GM12878 (cell line): ENCODE measurements around the gene PCNX4. TPM values are rescaled to one million over a fixed set of nuclear protein-coding genes. Genes with fewer than 3 reads are reported as not detected.
A peak's percentile ranks its signal among the peaks of the same experiment; 100 is the strongest.

ENCODE experiments used
- ATF7 ChIP-seq: fragments of 450-650 bp; IDR thresholded peaks from 2 replicates; pipeline ENCODE4 v1.6.1; 2016; ENCODE audit warnings: low read depth, mild to moderate bottlenecking
- BHLHE40 ChIP-seq, 2 experiments: fragments of 450-650 bp in 1 of 2; IDR thresholded peaks; 2 replicates each; pipeline ENCODE4 v1.6.1; 2011 to 2017; ENCODE audit warnings: low read depth in 2 of 2, borderline replicate concordance in 1 of 2, improper control_type of control experiment in 1 of 2, low read length in 1 of 2, mild to moderate bottlenecking in 1 of 2
- BRCA1 ChIP-seq: IDR thresholded peaks from 2 replicates; pipeline ENCODE4 v1.6.1; 2011; ENCODE audit warnings: low read depth, low read length, improper control_type of control experiment
- CBX5 ChIP-seq: sonication (generic); IDR thresholded peaks from 2 replicates; pipeline ENCODE4 v1.6.1; 2016; ENCODE audit warnings: low read depth, moderate library complexity, mild to moderate bottlenecking, inconsistent platforms
- CHD1 ChIP-seq: IDR thresholded peaks from 2 replicates; pipeline ENCODE4 v1.6.1; 2012; ENCODE audit warnings: low read depth, low read length, improper control_type of control experiment
- CREB1 ChIP-seq: IDR thresholded peaks from 2 replicates; pipeline ENCODE4 v1.6.1; 2012; ENCODE audit warnings: low read depth, mild to moderate bottlenecking, inconsistent platforms
- CUX1 ChIP-seq: IDR thresholded peaks from 2 replicates; pipeline ENCODE4 v1.6.1; 2012; ENCODE audit warnings: improper control_type of control experiment, low read depth, low read length; ENCODE audit not compliant: insufficient replicate concordance
- EGR1 ChIP-seq, 2 experiments: IDR thresholded peaks; 1 replicate in 1 of 2; 2 replicates in 1 of 2; pipeline ENCODE4 v1.6.1; 2011 to 2012; ENCODE audit warnings: low read depth in 2 of 2, low read length in 2 of 2, borderline replicate concordance in 1 of 2, mild to moderate bottlenecking in 1 of 2, moderate library complexity in 1 of 2
- ETV6 ChIP-seq, 2 experiments: fragments of 450-650 bp in 1 of 2; IDR thresholded peaks in 1 of 2; conservative IDR thresholded peaks in 1 of 2; 2 replicates each; pipeline ENCODE4 v1.6.1; 2014; ENCODE audit warnings: antibody characterized with exemption in 1 of 2, borderline replicate concordance in 1 of 2, low read depth in 1 of 2, mild to moderate bottlenecking in 1 of 2, moderate library complexity in 1 of 2
- FOXM1 ChIP-seq: IDR thresholded peaks from 2 replicates; pipeline ENCODE4 v1.6.1; 2012; ENCODE audit warnings: low read depth, mild to moderate bottlenecking, inconsistent platforms, low read length, moderate library complexity
- HDGF ChIP-seq: fragments of 450-650 bp; IDR thresholded peaks from 2 replicates; pipeline ENCODE4 v1.6.1; 2016; ENCODE audit warnings: antibody characterized with exemption
- JUNB ChIP-seq: IDR thresholded peaks from 2 replicates; pipeline ENCODE4 v1.6.1; 2016; ENCODE audit warnings: antibody characterized with exemption, mild to moderate bottlenecking
- JUND ChIP-seq: IDR thresholded peaks from 2 replicates; pipeline ENCODE4 v1.6.1; 2012; ENCODE audit warnings: low read depth, mild to moderate bottlenecking, low read length, improper control_type of control experiment, moderate library complexity
- MAX ChIP-seq: IDR thresholded peaks from 2 replicates; pipeline ENCODE4 v1.6.1; 2012; ENCODE audit warnings: low read depth, low read length, improper control_type of control experiment
- MXI1 ChIP-seq: fragments of 150-350 bp; IDR thresholded peaks from 2 replicates; pipeline ENCODE4 v1.6.1; 2011; ENCODE audit warnings: low read depth, mild to moderate bottlenecking, inconsistent platforms, low read length, improper control_type of control experiment
- MYB ChIP-seq: fragments of 150-350 bp; IDR thresholded peaks from 2 replicates; pipeline ENCODE4 v1.6.1; 2014; ENCODE audit warnings: mild to moderate bottlenecking, low read depth, low read length, borderline replicate concordance
- NBN ChIP-seq: fragments of 450-650 bp; IDR thresholded peaks from 2 replicates; pipeline ENCODE4 v1.6.1; 2016
- PML ChIP-seq: IDR thresholded peaks from 2 replicates; pipeline ENCODE4 v1.6.1; 2012; ENCODE audit warnings: low read length, inconsistent platforms
- POLR2AphosphoS2 ChIP-seq: IDR thresholded peaks from 2 replicates; pipeline ENCODE4 v1.6.1; 2011; ENCODE audit warnings: low read depth, mild to moderate bottlenecking, low read length, improper control_type of control experiment, moderate library complexity
- RAD51 ChIP-seq: fragments of 450-650 bp; IDR thresholded peaks from 2 replicates; pipeline ENCODE4 v1.6.1; 2016; ENCODE audit warnings: moderate library complexity, mild to moderate bottlenecking, inconsistent platforms
- RB1 ChIP-seq: fragments of 450-650 bp; formaldehyde crosslinking; IDR thresholded peaks from 2 replicates; pipeline ENCODE4 v1.6.1; 2017; ENCODE audit warnings: mild to moderate bottlenecking, borderline replicate concordance
- SIN3A ChIP-seq: IDR thresholded peaks from 2 replicates; pipeline ENCODE4 v1.6.1; 2012; ENCODE audit warnings: low read depth, low read length, improper control_type of control experiment
- SIX5 ChIP-seq: IDR thresholded peaks from 2 replicates; pipeline ENCODE4 v1.6.1; 2011; ENCODE audit warnings: mild to moderate bottlenecking, low read depth, low read length, moderate library complexity; ENCODE audit not compliant: severe bottlenecking
- SMAD5 ChIP-seq: IDR thresholded peaks from 2 replicates; pipeline ENCODE4 v1.6.1; 2016; ENCODE audit warnings: antibody characterized with exemption, low read depth
- SRF ChIP-seq, 2 experiments: IDR thresholded peaks; 2 replicates each; pipeline ENCODE4 v1.6.1; 2011; ENCODE audit warnings: low read depth in 2 of 2, low read length in 2 of 2, mild to moderate bottlenecking in 1 of 2, moderate library complexity in 1 of 2
- SUZ12 ChIP-seq: fragments of 200-600 bp; sonication (generic); IDR thresholded peaks from one replicate; pipeline ENCODE4 v1.6.1; 2018; ENCODE audit warnings: antibody characterized with exemption, mild to moderate bottlenecking; ENCODE audit not compliant: unreplicated experiment
- polyA plus RNA-seq, 11 experiments: library from polyadenylated mRNA; depleted of rRNA in 4 of 11; unstranded in 6 of 11; stranded (reverse) in 5 of 11; fragments of >200 nt; fragmentation: Nextera tagmentation in 4 of 11; fragmentation: Illumina TruSeq in 1 of 11; extraction: Ambion mirVana in 4 of 11; extraction: Trizol in 1 of 11; gene quantifications; 1 replicate in 1 of 11; 2 replicates in 10 of 11; pipeline versions ENCODE4 v1.2.1 to v1.2.3, GENCODE V29; 2011 to 2016; ENCODE audit warnings: inconsistent platforms in 2 of 11, missing spikeins in 2 of 11, low read depth in 1 of 11
- total RNA-seq, 4 experiments: library from RNA; depleted of rRNA in 3 of 4; stranded (reverse); fragments of >200 nt in 3 of 4; fragmentation: Illumina TruSeq in 1 of 4; extraction: Trizol in 1 of 4; gene quantifications; 2 replicates each; pipeline versions ENCODE4 v1.2.1 to v1.2.3, GENCODE V29; 2013 to 2021

PCNX4 gene
- total and polyA plus RNA-seq, 10 of the 15 experiments (the other 5 are each of a cell fraction or from before 2014, with no cell fraction given), result 13.8 to 56.6 (median 39.4) TPM

- TF ChIP-seq MAX (no peak; the same call in 1 of the 2 replicates), FOXM1 (no peak), SRF (IDR thresholded peaks at IDR 0.05; ENCODE audit: low read depth in 2 of 2, low read length in 2 of 2) (no peak), JUND (no peak), MXI1 (no peak; the same call in 1 of the 2 replicates), CBX5 (no peak), EGR1 (IDR thresholded peaks at IDR 0.05; ENCODE audit: borderline replicate concordance in 1 of 2, low read depth in 2 of 2, low read length in 2 of 2) (no peak), ETV6 (conservative IDR thresholded peaks at IDR 0.05 in 1 of 2, IDR thresholded peaks at IDR 0.05 in 1 of 2; ENCODE audit: borderline replicate concordance in 1 of 2, low read depth in 1 of 2) (no peak), JUNB (no peak), CHD1 (no peak), SIX5 (peak; percentile 1), SUZ12 (no peak), HDGF (0 out of 2 replicates have a peak, but pooled peaks have one; percentile 28), RB1 (no peak; the same call in 1 of the 2 replicates), RAD51 (no peak), MYB (no peak), ATF7 (peak; percentile 29; the same call in 1 of the 2 replicates), NBN (0 out of 2 replicates have a peak, but pooled peaks have one; percentile 50), CREB1 (no peak), PML (no peak), CUX1 (no peak), SMAD5 (peak; percentile 35; the same call in 1 of the 2 replicates), BHLHE40 (IDR thresholded peaks at IDR 0.05; ENCODE audit: borderline replicate concordance in 1 of 2, low read depth in 2 of 2, low read length in 1 of 2) (peak; percentile 49 to 75; a peak in 3 of 4 replicates), SIN3A (no peak), POLR2AphosphoS2 (no peak), BRCA1 (no peak)
These were observed 73.2 kb downstream of the PCNX4 start, which contains the start of gene DHRS7 (continued) for GRCh38 chr14:60164712-60165546.
